ENCODE data around the gene ZNF552. TPM values are rescaled to one million over a fixed set of nuclear protein-coding genes. Genes with fewer than 3 reads are reported as not detected.
"Not testable (repeated sequence)": the region's sequence is repeated elsewhere in the genome, so short reads cannot be mapped to it uniquely, and the experiment has no call there.

The ZNF552 gene
- total RNA-seq, 4 donors from 2014 or later, result 2.9 to 5.0 (median 4.5) TPM

DNA sequence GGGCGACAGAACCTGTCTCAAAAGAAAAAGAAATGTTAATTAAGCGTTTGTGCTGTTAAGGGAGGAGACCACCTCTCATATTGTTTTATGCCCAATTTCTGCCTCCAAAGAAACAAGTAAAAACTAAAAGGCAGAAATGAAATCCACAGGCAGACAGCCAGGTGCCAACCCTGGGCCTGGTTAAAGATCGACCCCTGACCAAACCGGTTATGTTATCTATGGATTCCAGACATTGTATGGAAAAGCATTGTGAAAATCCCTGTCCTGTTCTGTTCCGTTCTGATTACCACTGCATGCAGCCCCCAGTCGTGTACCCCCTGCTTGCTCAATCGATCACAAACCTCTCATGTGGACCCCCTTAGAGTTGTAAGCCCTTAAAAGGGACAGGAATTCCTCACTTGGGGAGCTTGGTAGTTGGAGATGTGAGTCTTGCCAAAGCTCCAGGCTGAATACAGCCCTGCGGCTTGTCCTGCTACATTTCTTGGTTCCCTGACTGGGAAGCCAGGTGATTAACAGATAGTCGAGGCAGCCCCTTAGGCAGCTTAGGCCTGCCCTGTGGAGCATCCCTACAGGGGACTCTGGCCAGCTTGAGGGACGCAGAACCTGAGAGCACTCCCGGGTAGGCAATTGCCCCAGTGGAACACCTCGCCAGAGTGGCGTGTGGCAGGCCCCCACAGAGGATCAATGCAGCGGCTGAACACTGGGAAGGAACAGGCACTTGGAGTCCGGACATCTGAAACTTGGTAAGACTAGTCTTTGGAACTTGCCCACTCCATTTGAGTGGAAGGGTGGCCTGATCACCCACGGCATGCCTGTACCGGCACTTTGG is 748 bp upstream of the ZNF552 start:
- DNase-seq (ENCODE audit: extremely low spot score), result no peak
- Histone ChIP-seq H3K9me3 (no peaks in the 10 kb centered on the region), H3K4me1 (peaks cover 11 to 37% (median 29%) of the 10 kb centered on the region in 4 donors), H3K27me3 (no peaks in the 10 kb centered on the region), H3K36me3 (peaks cover 3 to 21% (median 12%) of the 10 kb centered on the region in 4 donors), H3K27ac (replicated peaks in 1 of 4) (peak overlapping the region; percentile 72 to 79 (median 76)), H3K4me3 (peak overlapping the region; percentile 63 to 86 (median 76))
- WGBS, result 89% methylated on average over 16 of the region's 17 CpGs
- TF ChIP-seq EP300 (IDR thresholded peaks at IDR 0.05), result no peak
- TF ChIP-seq POLR2A (IDR thresholded peaks at IDR 0.05; ENCODE audit: low read depth), result no peak
- TF ChIP-seq, protein P1, sequence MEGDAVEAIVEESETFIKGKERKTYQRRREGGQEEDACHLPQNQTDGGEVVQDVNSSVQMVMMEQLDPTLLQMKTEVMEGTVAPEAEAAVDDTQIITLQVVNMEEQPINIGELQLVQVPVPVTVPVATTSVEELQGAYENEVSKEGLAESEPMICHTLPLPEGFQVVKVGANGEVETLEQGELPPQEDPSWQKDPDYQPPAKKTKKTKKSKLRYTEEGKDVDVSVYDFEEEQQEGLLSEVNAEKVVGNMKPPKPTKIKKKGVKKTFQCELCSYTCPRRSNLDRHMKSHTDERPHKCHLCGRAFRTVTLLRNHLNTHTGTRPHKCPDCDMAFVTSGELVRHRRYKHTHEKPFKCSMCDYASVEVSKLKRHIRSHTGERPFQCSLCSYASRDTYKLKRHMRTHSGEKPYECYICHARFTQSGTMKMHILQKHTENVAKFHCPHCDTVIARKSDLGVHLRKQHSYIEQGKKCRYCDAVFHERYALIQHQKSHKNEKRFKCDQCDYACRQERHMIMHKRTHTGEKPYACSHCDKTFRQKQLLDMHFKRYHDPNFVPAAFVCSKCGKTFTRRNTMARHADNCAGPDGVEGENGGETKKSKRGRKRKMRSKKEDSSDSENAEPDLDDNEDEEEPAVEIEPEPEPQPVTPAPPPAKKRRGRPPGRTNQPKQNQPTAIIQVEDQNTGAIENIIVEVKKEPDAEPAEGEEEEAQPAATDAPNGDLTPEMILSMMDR (IDR thresholded peaks at IDR 0.05), result no peak
- no peak for TF ChIP-seq POLR2AphosphoS5 (IDR thresholded peaks at IDR 0.05)
- intact Hi-C loops (cut with DNase I), result loop anchor here (10.0 kb wide), 1 partner anchor 71 kb away; the partner anchor contains the start of gene ZNF776

DNA sequence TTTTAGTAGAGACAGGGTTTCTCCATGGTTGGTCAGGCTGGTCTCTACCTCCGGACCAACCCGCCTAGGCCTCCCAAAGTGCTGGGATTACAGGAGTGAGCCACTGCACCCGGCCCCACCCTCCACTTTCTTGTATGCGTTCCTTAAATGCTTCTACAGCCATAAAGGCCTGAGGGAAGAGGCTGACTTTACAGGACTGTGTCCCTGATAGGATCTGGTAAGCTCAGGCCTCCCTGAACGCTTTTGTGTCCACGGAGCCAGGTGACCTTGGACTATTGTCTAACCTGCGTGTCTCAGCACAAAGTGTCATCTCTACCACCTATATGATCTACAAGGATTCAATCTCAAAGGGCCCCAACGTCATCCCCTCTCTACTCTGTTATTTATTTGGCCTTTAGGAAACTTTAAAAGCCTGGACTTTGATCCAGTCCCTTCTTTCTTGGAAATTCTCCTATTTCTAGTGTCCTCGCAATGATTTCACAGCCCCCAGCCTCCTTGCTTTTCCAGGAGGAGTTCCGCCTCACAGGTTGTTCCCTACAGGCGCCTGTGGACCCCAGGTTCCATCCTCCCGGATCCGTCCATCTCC is 701 bp downstream of the ZNF552 start:
- H3K36me3 ChIP-seq, result peaks cover 3 to 36% (median 25%) of the 10 kb centered on the region in 4 donors
- peak overlapping the region; percentile 63 to 86 (median 76) for H3K4me3 ChIP-seq
- H3K4me1 ChIP-seq, result peaks cover 6 to 29% (median 23%) of the 10 kb centered on the region in 4 donors
- 30% methylated on average over 13 of the region's 13 CpGs for WGBS
- DNase-seq (ENCODE audit: extremely low spot score), result no peak
- peak overlapping the region; percentile 72 to 79 (median 76) for H3K27ac ChIP-seq (replicated peaks in 1 of 4)
- H3K27me3 ChIP-seq, result no peaks in the 10 kb centered on the region
- intact Hi-C loops (cut with DNase I), result loop anchor here (10.0 kb wide), 1 partner anchor 69 kb away; the partner anchor contains the start of gene ZNF776
- H3K9me3 ChIP-seq, result no peaks in the 10 kb centered on the region
- TF ChIP-seq EP300 (IDR thresholded peaks at IDR 0.05) (no peak), POLR2A (IDR thresholded peaks at IDR 0.05; ENCODE audit: low read depth) (no peak), POLR2AphosphoS5 (IDR thresholded peaks at IDR 0.05) (no peak)
- TF ChIP-seq, protein P1 (IDR thresholded peaks at IDR 0.05), result no peak

GRCh38 chr19:57812975-57813820 is 1.5 kb downstream of the ZNF552 start:
- peaks cover 6 to 29% (median 19%) of the 10 kb centered on the region in 4 donors for H3K4me1 ChIP-seq
- WGBS, result 95% methylated on average over 13 of the region's 13 CpGs
- H3K9me3 ChIP-seq; H3K27ac ChIP-seq (replicated peaks in 1 of 4); DNase-seq (ENCODE audit: extremely low spot score); H3K27me3 ChIP-seq: not testable (repeated sequence)
- H3K36me3 ChIP-seq, result peaks cover 3 to 41% (median 30%) of the 10 kb centered on the region in 4 donors
- intact Hi-C loops (cut with DNase I), result loop anchor here (10.0 kb wide), 1 partner anchor 68 kb away; the partner anchor contains the start of gene ZNF776
- peak overlapping the region in 2 of 4 donors; percentile 74 to 86 for H3K4me3 ChIP-seq

- no peaks in the 10 kb centered on the region for H3K9me3 ChIP-seq
- TF ChIP-seq, protein P1 (IDR thresholded peaks at IDR 0.05), result no peak
- peaks cover 3 to 51% (median 39%) of the 10 kb centered on the region in 4 donors for H3K36me3 ChIP-seq
- no peak overlapping the region for H3K27ac ChIP-seq (replicated peaks in 1 of 4)
- 90% methylated on average over 3 of the region's 3 CpGs for WGBS
- H3K27me3 ChIP-seq, result no peaks in the 10 kb centered on the region
- no peak for DNase-seq (ENCODE audit: extremely low spot score)
- no peak overlapping the region for H3K4me3 ChIP-seq
- H3K4me1 ChIP-seq, result peaks cover 6 to 29% (median 19%) of the 10 kb centered on the region in 4 donors
- intact Hi-C loops (cut with DNase I), result loop anchor here (10.0 kb wide), 1 partner anchor 67 kb away; the partner anchor contains the start of gene ZNF776
Measured at GRCh38 chr19:57812226-57812625, 2.5 kb downstream of the ZNF552 start.

- intact Hi-C loops (cut with DNase I), result loop anchor here (10.0 kb wide), 1 partner anchor 66 kb away; the partner anchor contains the start of gene ZNF776
- WGBS, result 77% methylated on average over 17 of the region's 17 CpGs
Measured at GRCh38 chr19:57810410-57811295, 4.1 kb downstream of the ZNF552 start.

More at GRCh38 chr19:57810410-57811295, 4.1 kb downstream of the ZNF552 start:
- not testable (repeated sequence) for H3K27me3 ChIP-seq; H3K27ac ChIP-seq (replicated peaks in 1 of 4); H3K4me3 ChIP-seq; DNase-seq (ENCODE audit: extremely low spot score); H3K9me3 ChIP-seq
- H3K4me1 ChIP-seq, result peaks cover 8 to 28% (median 19%) of the 10 kb centered on the region in 4 donors
- peaks cover 3 to 60% (median 39%) of the 10 kb centered on the region in 4 donors for H3K36me3 ChIP-seq

Measured in esophagus muscularis mucosa (tissue), 4 donors.